GM12801 (cell line): ENCODE measurements around the gene PCDHGA4.

Source experiments
- CTCF ChIP-seq: IDR thresholded peaks from one replicate; pipeline ENCODE4 v1.5.1; 2011; ENCODE audit warnings: control low read depth; ENCODE audit not compliant: insufficient read length; ENCODE audit errors: extremely low read depth

The PCDHGA4 gene

GRCh38 chr5:141359790-141360426 lies 5.1 kb downstream of the PCDHGA4 start, which contains the start of gene PCDHGB2:
PCDHGB2 (plus strand) TSS chr5:141359994; CDS start chr5:141360136, 142 bp downstream.
- TF ChIP-seq CTCF: no peak

GRCh38 chr5:141360685-141361084 lies 5.9 kb downstream of the PCDHGA4 start:
- TF ChIP-seq CTCF: no peak

GRCh38 chr5:141362719-141363118 lies 7.9 kb downstream of the PCDHGA4 start:
- TF ChIP-seq CTCF: no peak

- TF ChIP-seq CTCF: no peak
These were observed 9.3 kb downstream of the PCDHGA4 start, which contains the start of gene PCDHGA5 for GRCh38 chr5:141363952-141364660. PCDHGA5 (plus strand) TSS chr5:141364162; CDS start chr5:141364331, 169 bp downstream.

- no peak for TF ChIP-seq CTCF
These were observed 11.4 kb downstream of the PCDHGA4 start for GRCh38 chr5:141366016-141366896.

GRCh38 chr5:141369994-141370848 lies 15.4 kb downstream of the PCDHGA4 start, which contains the start of gene PCDHGB3:
PCDHGB3 (plus strand) TSS chr5:141370242; CDS start chr5:141370395, 153 bp downstream.
- TF ChIP-seq CTCF: no peak
